Breast epithelium (tissue), 3 donors: ENCODE data around the gene MOSMO.

Experiments
- CTCF ChIP-seq, 3 donors: fragments of 450-650 bp; IDR thresholded peaks; one replicate each; pipeline ENCODE4 v1.5.1; 2016 to 2017; ENCODE audit warnings: antibody characterized with exemption in 3 of 3, mild to moderate bottlenecking in 3 of 3, moderate library complexity in 3 of 3
- POLR2A ChIP-seq: fragments of 450-650 bp; IDR thresholded peaks from one replicate; pipeline ENCODE4 v1.6.1; 2016; ENCODE audit warnings: antibody characterized with exemption, mild to moderate bottlenecking, moderate library complexity

GRCh38 chr16:21985524-21985923 lies 22.4 kb upstream of the MOSMO start:
- TF ChIP-seq CTCF (IDR thresholded peaks at IDR 0.05) (no peak), POLR2A (no peak)
